Measurements from ENCODE around the gene NID1.

DNA sequence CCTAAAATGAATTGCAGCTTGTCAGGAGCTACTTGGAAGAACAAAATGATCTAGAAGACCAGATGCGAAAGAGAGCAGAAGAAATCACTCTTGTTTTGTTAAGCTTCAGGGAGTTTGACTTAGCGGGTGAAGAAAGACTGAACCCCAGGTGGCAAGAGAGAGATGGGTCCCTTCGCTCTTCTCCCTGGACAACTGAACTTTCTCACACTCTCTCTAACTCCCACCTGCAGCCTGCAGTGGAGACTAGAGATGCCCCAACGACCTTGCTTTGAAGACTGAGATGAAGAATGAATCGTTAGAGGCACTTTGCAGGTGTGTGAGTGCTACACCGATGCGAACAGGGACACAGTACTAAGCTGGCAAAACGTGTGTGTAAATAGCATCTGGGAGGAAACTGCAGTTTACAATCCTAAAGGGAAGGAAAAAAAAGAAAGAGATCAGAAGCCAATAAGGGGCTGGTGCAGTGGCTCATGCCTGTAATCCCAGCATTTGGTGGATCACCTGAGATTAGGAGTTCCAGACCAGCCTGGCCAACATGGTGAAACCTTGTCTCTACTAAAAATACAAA lies 133.6 kb downstream of the NID1 start:
- TF ChIP-seq, protein P1, sequence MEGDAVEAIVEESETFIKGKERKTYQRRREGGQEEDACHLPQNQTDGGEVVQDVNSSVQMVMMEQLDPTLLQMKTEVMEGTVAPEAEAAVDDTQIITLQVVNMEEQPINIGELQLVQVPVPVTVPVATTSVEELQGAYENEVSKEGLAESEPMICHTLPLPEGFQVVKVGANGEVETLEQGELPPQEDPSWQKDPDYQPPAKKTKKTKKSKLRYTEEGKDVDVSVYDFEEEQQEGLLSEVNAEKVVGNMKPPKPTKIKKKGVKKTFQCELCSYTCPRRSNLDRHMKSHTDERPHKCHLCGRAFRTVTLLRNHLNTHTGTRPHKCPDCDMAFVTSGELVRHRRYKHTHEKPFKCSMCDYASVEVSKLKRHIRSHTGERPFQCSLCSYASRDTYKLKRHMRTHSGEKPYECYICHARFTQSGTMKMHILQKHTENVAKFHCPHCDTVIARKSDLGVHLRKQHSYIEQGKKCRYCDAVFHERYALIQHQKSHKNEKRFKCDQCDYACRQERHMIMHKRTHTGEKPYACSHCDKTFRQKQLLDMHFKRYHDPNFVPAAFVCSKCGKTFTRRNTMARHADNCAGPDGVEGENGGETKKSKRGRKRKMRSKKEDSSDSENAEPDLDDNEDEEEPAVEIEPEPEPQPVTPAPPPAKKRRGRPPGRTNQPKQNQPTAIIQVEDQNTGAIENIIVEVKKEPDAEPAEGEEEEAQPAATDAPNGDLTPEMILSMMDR (IDR thresholded peaks at IDR 0.05): no peak
- no peak for TF ChIP-seq POLR2A (IDR thresholded peaks at IDR 0.05)

All from gastroesophageal sphincter (tissue), 3 donors.